Astrocyte (in vitro differentiated cells and primary cell): ENCODE measurements around the gene MAN1C1. TPM values are rescaled to one million over a fixed set of nuclear protein-coding genes. Genes with fewer than 3 reads are reported as not detected.

Experiments
- DNase-seq: peaks from one replicate; pipeline ENCODE4 v3.0.0-alpha.2; 2010; ENCODE audit warnings: low read depth
- FAIRE-seq: peaks from 2 replicates; lab custom pipeline; 2011; peaks lifted over from hg19 to GRCh38; lab: Jason Lieb, UNC
- H2AFZ ChIP-seq: 2 replicates; pipeline ENCODE4 v1.6.0; 2012; ENCODE audit warnings: low read depth, low read length, inconsistent platforms
- H3K27ac ChIP-seq: 2 replicates; pipeline ENCODE4 v1.5.1; 2011; ENCODE audit warnings: low read depth, low read length, inconsistent platforms
- H3K27me3 ChIP-seq: 2 replicates; pipeline ENCODE4 v1.6.0; 2011; ENCODE audit warnings: low read length, inconsistent platforms; ENCODE audit not compliant: insufficient read depth
- H3K36me3 ChIP-seq: 2 replicates; pipeline ENCODE4 v1.5.1; 2011; ENCODE audit warnings: low read length, inconsistent platforms; ENCODE audit not compliant: insufficient read depth
- H3K4me1 ChIP-seq: 2 replicates; pipeline ENCODE4 v1.5.1; 2011; ENCODE audit warnings: low read length, inconsistent platforms; ENCODE audit not compliant: insufficient read depth
- H3K4me2 ChIP-seq: 2 replicates; pipeline ENCODE4 v1.6.0; 2012; ENCODE audit warnings: low read length, inconsistent platforms
- H3K4me3 ChIP-seq: 2 replicates; pipeline ENCODE4 v1.5.1; 2011; ENCODE audit warnings: low read depth, mild to moderate bottlenecking, low read length, inconsistent platforms; ENCODE audit not compliant: insufficient read depth
- H3K79me2 ChIP-seq: 2 replicates; pipeline ENCODE4 v1.6.0; 2012; ENCODE audit warnings: mild to moderate bottlenecking, low read length, inconsistent platforms; ENCODE audit not compliant: insufficient read depth
- H3K9ac ChIP-seq: 2 replicates; pipeline ENCODE4 v1.6.0; 2012; ENCODE audit warnings: mild to moderate bottlenecking, low read length, inconsistent platforms
- H3K9me3 ChIP-seq: 2 replicates; pipeline ENCODE4 v1.5.1; 2012; ENCODE audit warnings: low read depth, mild to moderate bottlenecking, low read length, inconsistent platforms; ENCODE audit not compliant: insufficient read depth
- H4K20me1 ChIP-seq: 2 replicates; pipeline ENCODE4 v1.6.0; 2012; ENCODE audit warnings: low read length, inconsistent platforms; ENCODE audit not compliant: insufficient read depth
- H3K27ac Mint-ChIP-seq: one replicate; pipeline ENCODE4 v1.8.0; 2021; ENCODE audit warnings: mild to moderate bottlenecking, mixed read lengths; ENCODE audit not compliant: unreplicated experiment
- H3K27me3 Mint-ChIP-seq: one replicate; pipeline ENCODE4 v1.8.0; 2021; ENCODE audit warnings: low read depth, mixed read lengths; ENCODE audit not compliant: unreplicated experiment
- H3K36me3 Mint-ChIP-seq: one replicate; pipeline ENCODE4 v1.8.0; 2021; ENCODE audit warnings: low read depth, mixed read lengths; ENCODE audit not compliant: unreplicated experiment
- H3K4me1 Mint-ChIP-seq: one replicate; pipeline ENCODE4 v1.8.0; 2021; ENCODE audit warnings: low read depth, mixed read lengths; ENCODE audit not compliant: unreplicated experiment
- H3K4me3 Mint-ChIP-seq: one replicate; pipeline ENCODE4 v1.8.0; 2021; ENCODE audit warnings: mild to moderate bottlenecking, moderate library complexity, mixed read lengths; ENCODE audit not compliant: unreplicated experiment
- H3K9me3 Mint-ChIP-seq: one replicate; pipeline ENCODE4 v1.8.0; 2021; ENCODE audit warnings: mild to moderate bottlenecking, mixed read lengths; ENCODE audit not compliant: unreplicated experiment
- EZH2 ChIP-seq: IDR thresholded peaks from 2 replicates; pipeline ENCODE4 v1.6.1; 2012; ENCODE audit warnings: mild to moderate bottlenecking, low read length, inconsistent platforms; ENCODE audit not compliant: insufficient read depth
- total RNA-seq: library from RNA; stranded (reverse); gene quantifications from 2 replicates; pipeline ENCODE4 v1.2.1, GENCODE V29; 2021
- TF ChIP-seq, protein P1 (sequence below): IDR thresholded peaks from 2 replicates; pipeline ENCODE4 v1.5.1; 2011; ENCODE audit warnings: low read depth, mild to moderate bottlenecking, inconsistent platforms, low read length, moderate library complexity; ENCODE audit not compliant: insufficient read depth

The MAN1C1 gene
- total RNA-seq, 1 donor from 2014 or later = 0.86 TPM

DNA sequence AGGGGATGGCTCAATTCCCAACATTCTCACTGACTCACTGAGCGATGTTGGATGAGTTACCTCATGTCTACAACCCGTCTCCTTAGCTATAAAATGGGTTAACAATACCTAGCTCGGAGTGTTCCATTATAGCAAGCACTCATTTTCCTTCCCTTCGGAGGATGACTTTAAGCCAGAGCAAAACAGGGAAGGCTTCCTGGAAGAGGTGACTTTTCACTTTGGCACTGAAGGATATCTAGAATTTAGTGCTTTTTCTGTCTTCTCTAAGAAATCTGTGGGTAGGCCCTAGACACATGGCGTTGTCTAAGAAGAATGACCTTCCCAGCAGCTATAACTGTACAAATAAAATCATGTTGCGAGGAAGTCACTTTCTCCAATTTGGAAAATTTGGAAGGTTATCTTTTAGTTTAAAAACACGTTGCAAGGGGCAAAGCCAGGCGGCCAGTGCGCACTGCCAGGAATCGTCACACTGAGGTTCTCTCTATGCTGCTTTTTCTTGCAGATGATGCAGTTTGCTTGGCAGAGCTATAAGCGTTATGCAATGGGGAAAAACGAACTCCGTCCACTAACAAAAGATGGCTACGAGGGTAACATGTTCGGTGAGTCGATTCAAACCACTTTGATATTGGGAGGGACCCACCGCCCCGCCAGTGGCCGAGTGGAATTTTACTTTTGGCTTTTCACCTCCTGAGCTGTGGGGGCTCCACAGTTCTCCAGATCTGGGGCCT is 69.5 kb downstream of the MAN1C1 start:
- Histone ChIP-seq H3K4me2 (no peak overlapping the region), H3K9me3 (no peaks in the 10 kb centered on the region), H3K27me3 (peaks cover 25% of the 10 kb centered on the region), H3K4me3 (no peak overlapping the region), H3K27ac (no peak overlapping the region), H3K9ac (no peak overlapping the region), H3K36me3 (no peaks in the 10 kb centered on the region), H3K4me1 (peaks cover 5% of the 10 kb centered on the region), H2AFZ (no peak overlapping the region), H3K79me2 (no peaks in the 10 kb centered on the region), H4K20me1 (no peaks in the 10 kb centered on the region)
- no peak for TF ChIP-seq EZH2
- TF ChIP-seq, protein P1, sequence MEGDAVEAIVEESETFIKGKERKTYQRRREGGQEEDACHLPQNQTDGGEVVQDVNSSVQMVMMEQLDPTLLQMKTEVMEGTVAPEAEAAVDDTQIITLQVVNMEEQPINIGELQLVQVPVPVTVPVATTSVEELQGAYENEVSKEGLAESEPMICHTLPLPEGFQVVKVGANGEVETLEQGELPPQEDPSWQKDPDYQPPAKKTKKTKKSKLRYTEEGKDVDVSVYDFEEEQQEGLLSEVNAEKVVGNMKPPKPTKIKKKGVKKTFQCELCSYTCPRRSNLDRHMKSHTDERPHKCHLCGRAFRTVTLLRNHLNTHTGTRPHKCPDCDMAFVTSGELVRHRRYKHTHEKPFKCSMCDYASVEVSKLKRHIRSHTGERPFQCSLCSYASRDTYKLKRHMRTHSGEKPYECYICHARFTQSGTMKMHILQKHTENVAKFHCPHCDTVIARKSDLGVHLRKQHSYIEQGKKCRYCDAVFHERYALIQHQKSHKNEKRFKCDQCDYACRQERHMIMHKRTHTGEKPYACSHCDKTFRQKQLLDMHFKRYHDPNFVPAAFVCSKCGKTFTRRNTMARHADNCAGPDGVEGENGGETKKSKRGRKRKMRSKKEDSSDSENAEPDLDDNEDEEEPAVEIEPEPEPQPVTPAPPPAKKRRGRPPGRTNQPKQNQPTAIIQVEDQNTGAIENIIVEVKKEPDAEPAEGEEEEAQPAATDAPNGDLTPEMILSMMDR = no peak
- DNase-seq (no peak), FAIRE-seq (no peak)
- Mint-ChIP-seq H3K4me1 (peaks cover 11% of the 10 kb centered on the region), H3K4me3 (no peak overlapping the region), H3K27me3 (peaks cover 47% of the 10 kb centered on the region), H3K36me3 (peaks cover 3% of the 10 kb centered on the region), H3K27ac (no peak overlapping the region), H3K9me3 (no peaks in the 10 kb centered on the region)

DNA sequence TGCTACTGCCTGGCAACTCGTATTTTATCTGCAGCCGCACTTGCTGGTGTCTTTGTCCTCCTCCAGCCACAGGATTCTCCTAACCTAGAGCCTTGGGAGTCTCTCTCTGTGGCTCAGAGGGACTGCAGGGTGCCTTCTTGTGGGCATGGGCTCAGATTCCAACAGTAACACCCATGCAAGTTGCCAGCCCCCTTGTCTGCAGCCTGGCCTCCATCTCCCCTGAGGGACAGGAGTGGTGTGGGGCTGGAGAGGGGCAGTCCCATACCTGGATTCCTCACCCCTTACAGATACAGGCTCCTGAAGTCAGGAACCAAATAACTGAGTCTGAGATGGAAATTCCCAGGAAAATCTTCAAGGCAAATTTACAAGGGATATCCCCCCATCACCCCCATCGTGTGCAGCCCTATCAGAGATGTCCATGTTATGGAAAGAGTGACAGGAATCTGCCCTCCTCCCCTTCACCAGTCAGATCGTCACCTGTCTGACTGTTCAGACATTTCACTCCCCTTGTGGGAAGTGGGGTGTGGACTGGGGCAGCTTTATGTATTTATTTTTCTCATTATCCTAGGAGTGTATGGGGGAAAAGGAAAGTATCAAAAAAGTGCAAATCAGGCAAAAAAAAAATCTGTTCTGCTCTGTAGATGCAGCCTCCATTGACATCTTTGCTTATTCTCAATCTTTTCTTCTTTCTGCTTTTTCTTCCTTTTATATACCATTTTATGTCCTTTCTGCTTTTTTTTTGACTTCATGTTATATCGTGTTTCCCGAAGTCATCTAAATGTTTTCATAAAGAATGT is 70.8 kb downstream of the MAN1C1 start:
- H3K4me1 ChIP-seq = peaks cover 5% of the 10 kb centered on the region
- H3K79me2 ChIP-seq = no peaks in the 10 kb centered on the region
- no peak overlapping the region for H3K4me3 ChIP-seq
- H3K4me2 ChIP-seq = no peak overlapping the region
- FAIRE-seq (no peak), DNase-seq (no peak)
- no peaks in the 10 kb centered on the region for H3K9me3 ChIP-seq
- H3K27ac ChIP-seq = no peak overlapping the region
- Mint-ChIP-seq H3K27me3 (peaks cover 44% of the 10 kb centered on the region), H3K27ac (no peak overlapping the region), H3K4me1 (peaks cover 11% of the 10 kb centered on the region), H3K9me3 (no peaks in the 10 kb centered on the region), H3K36me3 (peaks cover 3% of the 10 kb centered on the region), H3K4me3 (no peak overlapping the region)
- TF ChIP-seq EZH2 = no peak
- TF ChIP-seq, protein P1 = no peak
- H4K20me1 ChIP-seq = no peaks in the 10 kb centered on the region
- no peak overlapping the region for H3K9ac ChIP-seq
- H3K36me3 ChIP-seq = no peaks in the 10 kb centered on the region
- H2AFZ ChIP-seq = no peak overlapping the region
- peaks cover 16% of the 10 kb centered on the region for H3K27me3 ChIP-seq
